SK-N-SH treated with all-trans-retinoic acid at 6 μM for 48 hours (cell line): ENCODE results near the gene GNGT2.
A peak's percentile ranks its signal among the peaks of the same experiment; 100 is the strongest.

Experiments
- ATAC-seq: fragments of 200-7000 bp; cut with Tn5 transposase; 3 replicates; pipeline ENCODE4 v1.9.1; 2020; ENCODE audit warnings: mild to moderate bottlenecking, moderate library complexity
- ARNTL ChIP-seq: fragments of 450-650 bp; formaldehyde crosslinking; IDR thresholded peaks from 2 replicates; pipeline ENCODE4 v1.5.0; 2020; ENCODE audit warnings: low read depth, mild to moderate bottlenecking, moderate library complexity, borderline replicate concordance
- BACH2 ChIP-seq: fragments of 250-450 bp; sonication (Bioruptor Pico); IDR thresholded peaks from 2 replicates; pipeline ENCODE4 v1.9.0; 2021; ENCODE audit warnings: mild to moderate bottlenecking, borderline replicate concordance
- CSDC2 ChIP-seq: fragments of 250-450 bp; sonication (Bioruptor Pico); IDR thresholded peaks from 2 replicates; pipeline ENCODE4 v1.5.0; 2020; ENCODE audit warnings: mild to moderate bottlenecking, moderate library complexity
- GLIS3 ChIP-seq: fragments of 250-450 bp; sonication (Bioruptor Pico); IDR thresholded peaks from 2 replicates; pipeline ENCODE4 v1.5.0; 2020; ENCODE audit warnings: mild to moderate bottlenecking, moderate library complexity
- ISL1 ChIP-seq: fragments of 250-450 bp; sonication (Bioruptor Pico); IDR thresholded peaks from 2 replicates; pipeline ENCODE4 v2.1.2; 2022; ENCODE audit warnings: mild to moderate bottlenecking, moderate library complexity
- OSR1 ChIP-seq: fragments of 250-450 bp; sonication (Bioruptor Pico); IDR thresholded peaks from 2 replicates; pipeline ENCODE4 v1.8.0; 2022; ENCODE audit warnings: moderate library complexity, mild to moderate bottlenecking, inconsistent platforms
- POU6F1 ChIP-seq: fragments of 250-450 bp; sonication (Bioruptor Pico); IDR thresholded peaks from 2 replicates; pipeline ENCODE4 v1.8.0; 2021; ENCODE audit warnings: low read depth, mild to moderate bottlenecking, moderate library complexity, borderline replicate concordance
- PPARA ChIP-seq: fragments of 250-450 bp; sonication (Bioruptor Pico); IDR thresholded peaks from 2 replicates; pipeline ENCODE4 v1.5.0; 2020; ENCODE audit warnings: mild to moderate bottlenecking, borderline replicate concordance
- RARB ChIP-seq: fragments of 250-450 bp; sonication (Bioruptor Pico); IDR thresholded peaks from 2 replicates; pipeline ENCODE4 v1.8.0; 2021; ENCODE audit warnings: mild to moderate bottlenecking, moderate library complexity
- SNAI2 ChIP-seq: fragments of 250-450 bp; sonication (Bioruptor Pico); IDR thresholded peaks from 2 replicates; pipeline ENCODE4 v1.5.0; 2020; ENCODE audit warnings: mild to moderate bottlenecking, moderate library complexity
- TCF4 ChIP-seq: fragments of 250-450 bp; sonication (Bioruptor Pico); IDR thresholded peaks from 2 replicates; pipeline ENCODE4 v1.8.0; 2021; ENCODE audit warnings: mild to moderate bottlenecking, moderate library complexity, borderline replicate concordance
- ZC3H10 ChIP-seq: fragments of 250-450 bp; sonication (Bioruptor Pico); IDR thresholded peaks from 2 replicates; pipeline ENCODE4 v1.5.1; 2021; ENCODE audit warnings: mild to moderate bottlenecking, moderate library complexity
- ZFP3 ChIP-seq: fragments of 250-450 bp; sonication (Bioruptor Pico); IDR thresholded peaks from 2 replicates; pipeline ENCODE4 v1.5.0; 2020; ENCODE audit warnings: mild to moderate bottlenecking, moderate library complexity
- ZFP30 ChIP-seq: fragments of 450-650 bp; formaldehyde crosslinking; IDR thresholded peaks from 2 replicates; pipeline ENCODE4 v1.5.0; 2022; ENCODE audit warnings: mild to moderate bottlenecking, moderate library complexity
- ZNF70 ChIP-seq: fragments of 450-650 bp; formaldehyde crosslinking; IDR thresholded peaks from 2 replicates; pipeline ENCODE4 v1.5.0; 2020; ENCODE audit warnings: mild to moderate bottlenecking, moderate library complexity
- TF ChIP-seq, protein P1 (sequence below): fragments of 250-450 bp; sonication (Bioruptor Pico); IDR thresholded peaks from 2 replicates; pipeline ENCODE4 v1.5.1; 2021; ENCODE audit warnings: mild to moderate bottlenecking, moderate library complexity
- TF ChIP-seq, protein P2 (sequence below): fragments of 250-450 bp; sonication (Bioruptor Pico); IDR thresholded peaks from 2 replicates; pipeline ENCODE4 v1.8.0; 2020; ENCODE audit warnings: mild to moderate bottlenecking, moderate library complexity, borderline replicate concordance
- TF ChIP-seq, protein P3 (sequence below): fragments of 250-450 bp; sonication (Bioruptor Pico); IDR thresholded peaks from 2 replicates; pipeline ENCODE4 v1.5.0; 2020; ENCODE audit warnings: mild to moderate bottlenecking, moderate library complexity
- TF ChIP-seq, protein P4 (sequence below): fragments of 250-450 bp; sonication (Bioruptor Pico); IDR thresholded peaks from 2 replicates; pipeline ENCODE4 v1.5.1; 2020; ENCODE audit warnings: low read depth, mild to moderate bottlenecking, moderate library complexity

The GNGT2 gene

GRCh38 chr17:49225554-49226236 is 15.3 kb upstream of the GNGT2 start:
- ATAC-seq, result no peak
- TF ChIP-seq CSDC2 (CRISPR knock-in tag) (no peak), ZFP3 (CRISPR knock-in tag) (no peak), ARNTL (CRISPR knock-in tag) (no peak), TCF4 (CRISPR knock-in tag) (no peak), GLIS3 (no peak), ZNF70 (CRISPR knock-in tag) (no peak), BACH2 (CRISPR knock-in tag) (no peak), ISL1 (CRISPR knock-in tag) (no peak), PPARA (CRISPR knock-in tag) (no peak), RARB (CRISPR knock-in tag) (no peak), ZFP30 (CRISPR knock-in tag) (no peak), ZC3H10 (CRISPR knock-in tag) (no peak), POU6F1 (CRISPR knock-in tag) (no peak)
- TF ChIP-seq, protein P1, sequence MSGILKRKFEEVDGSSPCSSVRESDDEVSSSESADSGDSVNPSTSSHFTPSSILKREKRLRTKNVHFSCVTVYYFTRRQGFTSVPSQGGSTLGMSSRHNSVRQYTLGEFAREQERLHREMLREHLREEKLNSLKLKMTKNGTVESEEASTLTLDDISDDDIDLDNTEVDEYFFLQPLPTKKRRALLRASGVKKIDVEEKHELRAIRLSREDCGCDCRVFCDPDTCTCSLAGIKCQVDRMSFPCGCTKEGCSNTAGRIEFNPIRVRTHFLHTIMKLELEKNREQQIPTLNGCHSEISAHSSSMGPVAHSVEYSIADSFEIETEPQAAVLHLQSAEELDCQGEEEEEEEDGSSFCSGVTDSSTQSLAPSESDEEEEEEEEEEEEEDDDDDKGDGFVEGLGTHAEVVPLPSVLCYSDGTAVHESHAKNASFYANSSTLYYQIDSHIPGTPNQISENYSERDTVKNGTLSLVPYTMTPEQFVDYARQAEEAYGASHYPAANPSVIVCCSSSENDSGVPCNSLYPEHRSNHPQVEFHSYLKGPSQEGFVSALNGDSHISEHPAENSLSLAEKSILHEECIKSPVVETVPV (CRISPR knock-in tag), result no peak
- TF ChIP-seq, protein P2, sequence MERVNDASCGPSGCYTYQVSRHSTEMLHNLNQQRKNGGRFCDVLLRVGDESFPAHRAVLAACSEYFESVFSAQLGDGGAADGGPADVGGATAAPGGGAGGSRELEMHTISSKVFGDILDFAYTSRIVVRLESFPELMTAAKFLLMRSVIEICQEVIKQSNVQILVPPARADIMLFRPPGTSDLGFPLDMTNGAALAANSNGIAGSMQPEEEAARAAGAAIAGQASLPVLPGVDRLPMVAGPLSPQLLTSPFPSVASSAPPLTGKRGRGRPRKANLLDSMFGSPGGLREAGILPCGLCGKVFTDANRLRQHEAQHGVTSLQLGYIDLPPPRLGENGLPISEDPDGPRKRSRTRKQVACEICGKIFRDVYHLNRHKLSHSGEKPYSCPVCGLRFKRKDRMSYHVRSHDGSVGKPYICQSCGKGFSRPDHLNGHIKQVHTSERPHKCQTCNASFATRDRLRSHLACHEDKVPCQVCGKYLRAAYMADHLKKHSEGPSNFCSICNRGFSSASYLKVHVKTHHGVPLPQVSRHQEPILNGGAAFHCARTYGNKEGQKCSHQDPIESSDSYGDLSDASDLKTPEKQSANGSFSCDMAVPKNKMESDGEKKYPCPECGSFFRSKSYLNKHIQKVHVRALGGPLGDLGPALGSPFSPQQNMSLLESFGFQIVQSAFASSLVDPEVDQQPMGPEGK (CRISPR knock-in tag), result no peak
- TF ChIP-seq, protein P3, sequence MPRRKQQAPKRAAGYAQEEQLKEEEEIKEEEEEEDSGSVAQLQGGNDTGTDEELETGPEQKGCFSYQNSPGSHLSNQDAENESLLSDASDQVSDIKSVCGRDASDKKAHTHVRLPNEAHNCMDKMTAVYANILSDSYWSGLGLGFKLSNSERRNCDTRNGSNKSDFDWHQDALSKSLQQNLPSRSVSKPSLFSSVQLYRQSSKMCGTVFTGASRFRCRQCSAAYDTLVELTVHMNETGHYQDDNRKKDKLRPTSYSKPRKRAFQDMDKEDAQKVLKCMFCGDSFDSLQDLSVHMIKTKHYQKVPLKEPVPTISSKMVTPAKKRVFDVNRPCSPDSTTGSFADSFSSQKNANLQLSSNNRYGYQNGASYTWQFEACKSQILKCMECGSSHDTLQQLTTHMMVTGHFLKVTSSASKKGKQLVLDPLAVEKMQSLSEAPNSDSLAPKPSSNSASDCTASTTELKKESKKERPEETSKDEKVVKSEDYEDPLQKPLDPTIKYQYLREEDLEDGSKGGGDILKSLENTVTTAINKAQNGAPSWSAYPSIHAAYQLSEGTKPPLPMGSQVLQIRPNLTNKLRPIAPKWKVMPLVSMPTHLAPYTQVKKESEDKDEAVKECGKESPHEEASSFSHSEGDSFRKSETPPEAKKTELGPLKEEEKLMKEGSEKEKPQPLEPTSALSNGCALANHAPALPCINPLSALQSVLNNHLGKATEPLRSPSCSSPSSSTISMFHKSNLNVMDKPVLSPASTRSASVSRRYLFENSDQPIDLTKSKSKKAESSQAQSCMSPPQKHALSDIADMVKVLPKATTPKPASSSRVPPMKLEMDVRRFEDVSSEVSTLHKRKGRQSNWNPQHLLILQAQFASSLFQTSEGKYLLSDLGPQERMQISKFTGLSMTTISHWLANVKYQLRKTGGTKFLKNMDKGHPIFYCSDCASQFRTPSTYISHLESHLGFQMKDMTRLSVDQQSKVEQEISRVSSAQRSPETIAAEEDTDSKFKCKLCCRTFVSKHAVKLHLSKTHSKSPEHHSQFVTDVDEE (CRISPR knock-in tag), result no peak
- TF ChIP-seq, all 23 proteins: peak for 0

- TF ChIP-seq ZFP30 (CRISPR knock-in tag), result no peak
- ATAC-seq, result no peak
Observed at GRCh38 chr17:49224997-49225337, 14.6 kb upstream of the GNGT2 start.

DNA sequence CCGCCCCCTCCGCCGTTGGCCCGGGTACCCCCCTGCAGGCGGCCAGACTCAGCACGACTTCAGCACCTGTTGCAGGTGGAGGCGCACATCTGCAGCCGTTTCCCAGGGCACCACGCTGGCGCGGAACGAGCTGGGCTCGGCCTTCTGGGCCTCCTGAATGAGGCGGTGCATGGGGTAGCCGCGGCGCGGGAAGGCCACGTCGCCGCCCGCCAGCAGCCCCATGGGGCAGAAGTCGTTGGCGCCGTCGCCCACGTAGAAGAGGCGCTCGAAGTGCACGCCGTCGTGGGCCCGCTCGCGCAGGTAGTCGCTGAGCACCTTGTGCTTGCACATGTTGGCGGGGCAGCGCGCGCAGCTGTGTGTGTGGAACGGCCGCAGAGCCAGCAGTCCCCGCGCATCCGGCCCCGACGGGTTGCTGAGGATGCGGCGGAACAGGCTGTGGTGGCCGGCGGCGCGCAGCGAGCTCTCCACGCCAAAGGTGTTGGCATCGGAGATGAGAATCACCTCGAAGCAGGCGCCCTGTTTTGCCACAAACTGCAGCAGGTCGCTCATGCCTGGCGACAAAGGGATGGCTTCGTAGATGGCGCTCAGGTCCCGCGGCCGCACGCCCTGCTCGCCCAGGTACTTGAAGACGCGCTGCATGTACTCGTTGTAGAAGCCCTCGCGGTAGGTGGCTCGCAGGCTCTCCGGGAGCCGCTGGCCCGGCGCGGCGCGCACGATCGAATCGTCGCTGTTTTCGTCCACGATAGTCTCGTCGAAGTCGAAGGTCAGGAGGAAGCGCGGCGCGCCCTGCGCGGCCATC is 14.0 kb upstream of the GNGT2 start:
- no peak for TF ChIP-seq SNAI2 (CRISPR knock-in tag)
- peak; percentile 19 for ATAC-seq

- peak; percentile 78 for ATAC-seq
Observed at GRCh38 chr17:49223517-49224197, 13.3 kb upstream of the GNGT2 start.

More at GRCh38 chr17:49223517-49224197, 13.3 kb upstream of the GNGT2 start:
- TF ChIP-seq, protein P1 (CRISPR knock-in tag), result no peak
- TF ChIP-seq PPARA (CRISPR knock-in tag) (no peak), BACH2 (CRISPR knock-in tag) (no peak), OSR1 (CRISPR knock-in tag) (no peak), ZFP3 (CRISPR knock-in tag) (no peak), ZFP30 (CRISPR knock-in tag) (no peak), ZC3H10 (CRISPR knock-in tag) (no peak), CSDC2 (CRISPR knock-in tag) (no peak), RARB (CRISPR knock-in tag) (no peak), ARNTL (CRISPR knock-in tag) (no peak)
- TF ChIP-seq, protein P2 (CRISPR knock-in tag), result no peak
- TF ChIP-seq, protein P4, sequence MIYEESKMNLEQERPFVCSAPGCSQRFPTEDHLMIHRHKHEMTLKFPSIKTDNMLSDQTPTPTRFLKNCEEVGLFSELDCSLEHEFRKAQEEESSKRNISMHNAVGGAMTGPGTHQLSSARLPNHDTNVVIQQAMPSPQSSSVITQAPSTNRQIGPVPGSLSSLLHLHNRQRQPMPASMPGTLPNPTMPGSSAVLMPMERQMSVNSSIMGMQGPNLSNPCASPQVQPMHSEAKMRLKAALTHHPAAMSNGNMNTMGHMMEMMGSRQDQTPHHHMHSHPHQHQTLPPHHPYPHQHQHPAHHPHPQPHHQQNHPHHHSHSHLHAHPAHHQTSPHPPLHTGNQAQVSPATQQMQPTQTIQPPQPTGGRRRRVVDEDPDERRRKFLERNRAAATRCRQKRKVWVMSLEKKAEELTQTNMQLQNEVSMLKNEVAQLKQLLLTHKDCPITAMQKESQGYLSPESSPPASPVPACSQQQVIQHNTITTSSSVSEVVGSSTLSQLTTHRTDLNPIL (CRISPR knock-in tag), result no peak
